Esophagus squamous epithelium (tissue), 5 donors: Measurements from ENCODE around the gene GP1BA. TPM values are rescaled to one million over a fixed set of nuclear protein-coding genes. Genes with fewer than 3 reads are reported as not detected.
"Not testable (repeated sequence)": the region's sequence is repeated elsewhere in the genome, so short reads cannot be mapped to it uniquely, and the experiment has no call there.

Experiments used
- DNase-seq: peaks from one replicate; lab custom pipeline; 2025; lab: John Stamatoyannopoulos, UW
- H3K27ac ChIP-seq, 4 donors: fragments of 200-600 bp; sonication (generic); one replicate each; pipeline ENCODE4 v1.5.1; 2016 to 2019; ENCODE audit warnings: mild to moderate bottlenecking in 1 of 4
- H3K27me3 ChIP-seq, 4 donors: fragments of 200-600 bp; sonication (generic); 1 replicate in 3 of 4; 2 replicates in 1 of 4; pipeline versions ENCODE4 v1.5.1 to v1.6.0; 2017 to 2021; ENCODE audit warnings: antibody characterized with exemption in 1 of 4
- H3K36me3 ChIP-seq, 3 donors: fragments of 200-600 bp; sonication (generic); one replicate each; pipeline ENCODE4 v1.5.1; 2016 to 2019
- H3K4me1 ChIP-seq, 3 donors: fragments of 200-600 bp; sonication (generic); one replicate each; pipeline ENCODE4 v1.5.1; 2017 to 2019
- H3K4me3 ChIP-seq, 4 donors: fragments of 200-600 bp; sonication (generic); 1 replicate in 3 of 4; 2 replicates in 1 of 4; pipeline ENCODE4 v1.5.1; 2016 to 2019; ENCODE audit warnings: mild to moderate bottlenecking in 2 of 4, moderate library complexity in 1 of 4
- H3K9me3 ChIP-seq, 3 donors: fragments of 200-600 bp; sonication (generic); one replicate each; pipeline ENCODE4 v1.5.1; 2016 to 2019
- CTCF ChIP-seq, 6 experiments: fragments of 450-650 bp in 4 of 6; fragments of 200-600 bp in 2 of 6; sonication (generic) in 2 of 6; IDR thresholded peaks; one replicate each; pipeline ENCODE4 v1.5.1; 2016 to 2019; ENCODE audit warnings: antibody characterized with exemption in 6 of 6, mild to moderate bottlenecking in 4 of 6, moderate library complexity in 4 of 6
- POLR2A ChIP-seq, 4 donors: fragments of 450-650 bp; IDR thresholded peaks; one replicate each; pipeline ENCODE4 v1.6.1; 2017; ENCODE audit warnings: antibody characterized with exemption in 4 of 4, mild to moderate bottlenecking in 4 of 4, moderate library complexity in 3 of 4
- WGBS, 2 donors: methylation state at CpG; one replicate each; pipeline ENCODE4 v1.1.5; 2018; 5-methylcytosine and 5-hydroxymethylcytosine counted together
- intact Hi-C: fragments of 100-400 bp; cut with DNase I; formaldehyde crosslinking; loops from one replicate; pipeline ENCODE4 v1.15.0; 2022
- total RNA-seq, 4 donors: library from RNA; depleted of rRNA; stranded (reverse); fragments of >200 nt; gene quantifications; one replicate each; pipeline ENCODE4 v1.1.0, GENCODE V29; 2016
- donor health status: DM: yes; HTN: yes; CAD: no.

The GP1BA gene
- total RNA-seq, 4 donors from 2014 or later, result not detected

GRCh38 chr17:4920351-4921048, 11.6 kb upstream of the GP1BA start:
- peak overlapping the region in 1 of 4 donors; percentile 29 for H3K27ac ChIP-seq

GRCh38 chr17:4921320-4921719, 10.8 kb upstream of the GP1BA start:
- H3K36me3 ChIP-seq, result no peaks in the 10 kb centered on the region
- H3K4me1 ChIP-seq, result peaks cover 0 to 7% (median 0%) of the 10 kb centered on the region in 3 donors
- intact Hi-C loops, result no loop called here
- WGBS, 2 donors, result 73 to 86% methylated on average over 1 to 2 of the region's 4 CpGs
- no peak overlapping the region for H3K4me3 ChIP-seq
- no peaks in the 10 kb centered on the region for H3K9me3 ChIP-seq
- no peak for DNase-seq
- TF ChIP-seq CTCF (IDR thresholded peaks at IDR 0.05), result no peak
- no peak for TF ChIP-seq POLR2A (IDR thresholded peaks at IDR 0.05)
- no peaks in the 10 kb centered on the region for H3K27me3 ChIP-seq
- H3K27ac ChIP-seq, result no peak overlapping the region

More at GRCh38 chr17:4920351-4921048, 11.6 kb upstream of the GP1BA start:
- no peak for DNase-seq
- H3K36me3 ChIP-seq, result no peaks in the 10 kb centered on the region
- intact Hi-C loops, result no loop called here
- no peaks in the 10 kb centered on the region for H3K9me3 ChIP-seq
- peaks cover 0 to 7% (median 0%) of the 10 kb centered on the region in 3 donors for H3K4me1 ChIP-seq
- TF ChIP-seq POLR2A (IDR thresholded peaks at IDR 0.05) (no peak), CTCF (IDR thresholded peaks at IDR 0.05) (no peak)
- WGBS, 2 donors, result 50 to 66% methylated on average over 10 of the region's 10 CpGs
- no peak overlapping the region for H3K4me3 ChIP-seq
- H3K27me3 ChIP-seq, result no peaks in the 10 kb centered on the region

- 78 to 79% methylated on average over 18 to 23 of the region's 24 CpGs for WGBS, 2 donors
- H3K27me3 ChIP-seq, H3K36me3 ChIP-seq, H3K4me1 ChIP-seq, H3K27ac ChIP-seq, H3K9me3 ChIP-seq, H3K4me3 ChIP-seq, intact Hi-C loops, DNase-seq: not testable (repeated sequence)
These were observed 5.3 kb upstream of the GP1BA start for GRCh38 chr17:4926577-4927335.

- WGBS, 2 donors, result 91 to 98% methylated on average over 18 of the region's 18 CpGs
- H3K36me3 ChIP-seq, result no peaks in the 10 kb centered on the region
- no peak overlapping the region for H3K27ac ChIP-seq
- no peak for DNase-seq
- H3K4me1 ChIP-seq, result peaks cover 0 to 1% (median under 1%) of the 10 kb centered on the region in 3 donors
- TF ChIP-seq CTCF (IDR thresholded peaks at IDR 0.05) (no peak), POLR2A (IDR thresholded peaks at IDR 0.05) (no peak)
- no peak overlapping the region for H3K4me3 ChIP-seq
- H3K9me3 ChIP-seq, result no peaks in the 10 kb centered on the region
- no peaks in the 10 kb centered on the region for H3K27me3 ChIP-seq
- intact Hi-C loops, result no loop called here
These were observed 3.2 kb upstream of the GP1BA start for GRCh38 chr17:4928881-4929280.

GRCh38 chr17:4932756-4933155, 679 bp downstream of the GP1BA start:
- TF ChIP-seq POLR2A (IDR thresholded peaks at IDR 0.05) (no peak), CTCF (IDR thresholded peaks at IDR 0.05) (no peak)
- Histone ChIP-seq H3K36me3 (peaks cover 4 to 24% (median 7%) of the 10 kb centered on the region in 3 donors), H3K9me3 (no peaks in the 10 kb centered on the region), H3K27me3 (no peaks in the 10 kb centered on the region), H3K27ac (no peak overlapping the region), H3K4me1 (peaks cover 0 to 16% (median 5%) of the 10 kb centered on the region in 3 donors), H3K4me3 (no peak overlapping the region)
- intact Hi-C loops, result no loop called here
- no peak for DNase-seq
- WGBS, 2 donors, result 94 to 96% methylated on average over 5 to 12 of the region's 12 CpGs
